Mesodermal cell (in vitro differentiated cells): Measurements from ENCODE around the gene GEMIN4.
"Not testable (repeated sequence)": the region's sequence is repeated elsewhere in the genome, so short reads cannot be mapped to it uniquely, and the experiment has no call there.

Source experiments
- H3K27ac ChIP-seq: 2 replicates; pipeline ENCODE4 v1.7.0; 2013; ENCODE audit warnings: mild to moderate bottlenecking, low read depth, low read length, moderate library complexity; ENCODE audit not compliant: severe bottlenecking
- H3K36me3 ChIP-seq: 2 replicates; pipeline ENCODE4 v1.7.1; 2013; ENCODE audit warnings: mild to moderate bottlenecking, low read length, moderate library complexity; ENCODE audit not compliant: control insufficient read depth, insufficient read depth
- H3K4me1 ChIP-seq: one replicate; pipeline ENCODE4 v1.7.1; 2013; ENCODE audit warnings: mild to moderate bottlenecking, low read length; ENCODE audit not compliant: insufficient read depth, control insufficient read depth, poor library complexity, severe bottlenecking
- H3K4me3 ChIP-seq: 2 replicates; pipeline ENCODE4 v1.7.0; 2013; ENCODE audit warnings: low read length, control low read depth, mild to moderate bottlenecking; ENCODE audit not compliant: insufficient read depth, poor library complexity, severe bottlenecking; ENCODE audit errors: extremely low read depth
- H3K9me3 ChIP-seq: 2 replicates; pipeline ENCODE4 v1.7.1; 2013; ENCODE audit warnings: mild to moderate bottlenecking, low read length, moderate library complexity; ENCODE audit not compliant: control insufficient read depth
- WGBS, 2 experiments: methylation state at CpG; one replicate each; pipeline ENCODE4 v1.1.5; 2013; ENCODE audit warnings: missing lambda C conversion rate in 2 of 2; ENCODE audit not compliant: insufficient coverage in 2 of 2; 5-methylcytosine and 5-hydroxymethylcytosine counted together

The GEMIN4 gene

DNA sequence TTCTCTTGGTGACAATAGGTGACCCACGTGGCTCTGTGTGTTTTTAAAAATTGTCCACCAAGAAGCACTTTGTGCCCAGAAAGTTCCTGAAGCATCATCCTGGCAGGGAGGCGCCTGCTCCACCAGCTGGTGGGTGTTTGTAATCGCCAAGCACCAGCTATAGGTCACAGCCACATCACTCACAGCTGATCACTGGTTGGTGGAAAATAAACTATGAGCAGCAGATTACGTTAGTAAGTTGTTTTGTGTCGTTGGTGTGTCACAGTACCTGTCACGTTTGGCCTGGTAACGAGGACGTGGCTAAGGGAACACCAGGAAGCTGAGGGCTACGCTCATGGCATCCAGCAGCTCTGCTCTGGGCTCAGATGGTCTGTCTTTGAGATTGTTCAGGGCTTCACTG lies 40.2 kb upstream of the GEMIN4 start:
- peak overlapping the region; percentile 55 for H3K27ac ChIP-seq

DNA sequence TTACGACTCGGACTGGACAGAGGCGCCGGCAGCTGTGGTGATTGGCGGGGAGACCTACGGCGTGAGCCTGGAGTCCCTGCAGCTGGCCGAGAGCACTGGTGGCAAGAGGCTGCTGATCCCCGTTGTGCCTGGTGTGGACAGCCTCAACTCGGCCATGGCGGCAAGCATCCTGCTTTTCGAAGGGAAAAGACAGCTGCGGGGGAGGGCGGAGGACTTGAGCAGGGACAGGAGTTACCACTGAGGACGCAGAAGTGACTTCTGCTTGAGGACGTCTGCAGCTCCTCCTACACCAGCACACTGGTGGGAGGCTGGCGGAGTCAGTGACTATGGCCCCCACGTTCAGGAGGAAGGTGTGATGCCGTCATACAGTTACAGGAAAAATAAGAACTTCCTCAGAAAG lies 39.8 kb upstream of the GEMIN4 start:
- H3K9me3 ChIP-seq: no peaks in the 10 kb centered on the region
- H3K4me3 ChIP-seq: no peak overlapping the region
- WGBS, 2 experiments: 90 to 97% methylated on average over 18 to 19 of the region's 19 CpGs
- H3K27ac ChIP-seq: peak overlapping the region; percentile 55
- peaks cover 50% of the 10 kb centered on the region for H3K36me3 ChIP-seq
- peaks cover 16% of the 10 kb centered on the region for H3K4me1 ChIP-seq

More for the DNA sequence above, 40.2 kb upstream of the GEMIN4 start:
- H3K4me3 ChIP-seq: no peak overlapping the region
- peaks cover 16% of the 10 kb centered on the region for H3K4me1 ChIP-seq
- peaks cover 55% of the 10 kb centered on the region for H3K36me3 ChIP-seq
- WGBS, 2 experiments: 91% methylated on average over 7 to 8 of the region's 9 CpGs
- H3K9me3 ChIP-seq: no peaks in the 10 kb centered on the region

DNA sequence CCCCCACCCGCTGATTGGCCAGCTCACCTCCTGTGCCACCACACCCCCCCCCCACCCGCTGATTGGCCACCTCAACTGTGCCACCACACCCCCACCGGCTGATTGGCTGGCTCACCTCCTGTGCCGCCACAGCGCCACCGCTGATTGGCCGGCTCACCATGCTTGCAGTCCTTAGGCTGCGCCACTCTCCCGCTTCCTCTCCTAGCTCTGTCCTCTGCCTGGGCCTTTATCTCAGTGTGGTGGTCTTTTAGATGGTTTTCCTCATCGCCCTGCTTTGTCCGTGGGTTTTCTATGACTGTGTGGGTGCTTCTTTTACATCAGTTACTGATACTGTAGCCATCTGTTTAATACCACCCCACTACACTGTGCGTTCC lies 38.8 kb upstream of the GEMIN4 start:
- H3K4me1 ChIP-seq: peaks cover 16% of the 10 kb centered on the region
- H3K27ac ChIP-seq, H3K4me3 ChIP-seq, H3K9me3 ChIP-seq: not testable (repeated sequence)
- H3K36me3 ChIP-seq: peaks cover 46% of the 10 kb centered on the region
- WGBS, 2 experiments: 96 to 100% methylated on average over 4 to 5 of the region's 12 CpGs

DNA sequence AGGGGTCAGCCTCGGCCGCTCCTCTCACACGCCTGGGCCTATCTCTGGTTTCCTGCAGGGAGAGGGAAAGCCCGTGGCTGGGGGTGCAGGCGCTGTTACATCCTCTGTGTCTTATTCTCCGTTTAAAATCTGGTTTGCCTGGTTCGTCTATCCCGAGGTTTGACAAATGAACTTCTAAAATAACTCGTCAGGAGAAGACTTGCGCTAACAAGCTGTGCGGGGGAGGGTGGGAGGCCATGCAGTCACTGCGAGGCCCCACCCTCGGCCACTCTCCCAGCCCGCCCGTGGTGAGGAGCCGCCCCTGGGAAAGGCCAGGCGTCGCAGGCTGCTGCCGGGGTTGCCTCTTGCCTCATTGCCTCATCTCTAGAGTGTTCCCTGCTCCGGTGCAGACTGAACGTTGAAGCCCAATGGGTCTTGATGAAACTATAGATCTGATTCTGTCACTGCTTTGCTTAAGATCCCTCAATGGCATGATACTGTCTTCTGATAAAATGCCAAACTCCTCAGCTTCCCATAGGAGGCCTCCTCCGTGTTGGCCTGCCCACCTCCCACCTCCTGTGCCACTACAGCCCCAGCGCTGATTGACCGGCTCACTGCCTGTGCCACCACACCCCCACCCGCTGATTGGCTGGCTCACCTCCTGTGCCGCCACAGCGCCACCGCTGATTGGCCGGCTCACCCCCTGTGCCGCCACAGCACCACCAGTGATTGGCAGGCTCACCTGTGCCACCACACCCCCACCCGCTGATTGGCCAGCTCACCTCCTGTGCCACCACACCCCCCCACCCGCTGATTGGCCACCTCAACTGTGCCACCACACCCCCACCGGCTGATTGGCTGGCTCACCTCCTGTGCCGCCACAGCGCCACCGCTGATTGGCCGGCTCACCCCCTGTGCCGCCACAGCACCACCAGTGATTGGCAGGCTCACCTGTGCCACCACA lies 38.1 kb upstream of the GEMIN4 start:
- peak overlapping the region; percentile 53 for H3K27ac ChIP-seq
- H3K4me3 ChIP-seq, H3K9me3 ChIP-seq: not testable (repeated sequence)
- peaks cover 51% of the 10 kb centered on the region for H3K36me3 ChIP-seq
- peaks cover 16% of the 10 kb centered on the region for H3K4me1 ChIP-seq
- WGBS, 2 experiments: 79 to 85% methylated on average over 20 to 24 of the region's 38 CpGs

DNA sequence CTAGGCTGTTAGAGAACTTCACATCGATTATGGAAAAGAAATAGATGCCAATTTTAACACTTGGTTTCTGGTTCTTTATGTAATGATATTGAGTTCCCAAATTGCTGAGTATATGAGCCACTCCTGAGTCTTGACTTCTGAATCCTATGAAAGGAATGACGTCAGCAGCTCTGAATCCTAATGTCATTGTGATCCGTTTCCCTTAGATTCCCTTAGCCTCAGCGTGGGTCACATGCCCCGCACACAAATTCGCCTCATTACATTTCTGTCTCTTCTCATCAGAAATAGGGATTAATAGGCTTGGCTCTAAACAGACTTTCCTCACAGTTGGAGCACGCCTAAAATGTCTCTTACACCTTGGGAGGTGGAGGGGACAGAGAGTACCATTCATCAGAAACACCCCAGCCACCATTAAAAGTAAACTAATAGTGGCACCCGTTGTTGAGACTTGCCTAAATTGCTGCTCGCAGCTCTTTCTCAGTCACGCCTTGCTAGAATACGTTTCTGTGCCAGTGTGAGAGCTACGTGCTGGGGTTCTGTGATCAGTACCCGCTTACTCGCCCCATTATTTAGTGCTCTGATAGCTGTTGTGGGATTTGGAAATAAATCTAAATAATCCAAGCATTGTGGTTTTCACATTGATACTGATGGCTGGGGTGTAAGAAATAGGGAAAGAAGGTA lies 37.2 kb upstream of the GEMIN4 start:
- peak overlapping the region; percentile 53 for H3K27ac ChIP-seq

DNA sequence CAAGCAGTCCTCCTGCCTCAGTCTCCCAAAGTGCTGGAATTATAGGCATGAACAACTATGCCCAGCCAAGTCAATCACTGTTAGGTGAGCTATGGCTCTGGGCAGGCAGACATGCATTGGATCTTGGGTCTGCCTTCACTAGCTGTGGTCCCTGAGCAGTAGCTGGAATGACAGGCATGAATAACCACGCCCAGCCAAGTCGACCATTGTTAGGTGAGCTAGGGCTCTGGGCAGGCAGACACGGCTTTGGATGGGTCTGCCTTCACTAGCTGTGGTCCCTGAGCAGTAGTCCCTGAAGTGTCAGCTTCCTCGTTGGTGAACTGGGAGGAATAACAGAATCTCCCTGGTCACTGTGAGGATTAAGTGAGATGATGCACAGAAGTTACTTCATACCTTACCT lies 36.5 kb upstream of the GEMIN4 start:
- H3K4me1 ChIP-seq: peaks cover 18% of the 10 kb centered on the region
- no peak overlapping the region for H3K4me3 ChIP-seq
- H3K27ac ChIP-seq: no peak overlapping the region
- 70 to 100% methylated on average over 2 to 4 of the region's 4 CpGs for WGBS, 2 experiments
- peaks cover 56% of the 10 kb centered on the region for H3K36me3 ChIP-seq
- H3K9me3 ChIP-seq: no peaks in the 10 kb centered on the region

More for the DNA sequence above, 37.2 kb upstream of the GEMIN4 start:
- Histone ChIP-seq H3K36me3 (peaks cover 55% of the 10 kb centered on the region), H3K9me3 (no peaks in the 10 kb centered on the region), H3K4me3 (no peak overlapping the region), H3K4me1 (peaks cover 16% of the 10 kb centered on the region)
- WGBS, 2 experiments: 90 to 96% methylated on average over 9 to 11 of the region's 14 CpGs

DNA sequence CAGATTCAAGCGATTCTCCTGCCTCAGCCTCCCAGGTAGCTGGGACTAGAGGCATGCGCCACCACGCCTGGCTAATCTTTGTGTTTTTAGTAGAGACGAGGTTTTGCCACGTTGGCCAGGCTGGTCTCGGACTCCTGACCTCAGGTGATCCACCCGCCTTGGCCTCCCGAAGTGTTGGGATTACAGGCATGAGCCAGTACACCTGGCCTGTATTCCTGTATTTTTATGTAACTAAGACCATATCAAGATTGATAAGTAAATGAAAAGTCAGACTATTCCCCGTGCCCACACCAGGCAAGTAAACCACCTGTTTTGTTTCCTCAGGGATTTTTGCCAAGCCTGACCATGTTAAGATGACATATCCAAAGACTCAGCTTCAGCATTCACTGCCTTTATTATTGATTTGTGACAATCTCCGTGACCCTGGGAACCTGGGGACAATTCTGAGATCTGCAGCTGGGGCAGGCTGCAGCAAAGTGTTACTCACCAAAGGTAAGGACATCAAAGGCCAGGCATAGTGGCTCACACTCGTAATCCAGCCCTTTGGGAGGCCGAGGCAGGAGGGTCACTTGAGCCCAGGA lies 35.7 kb upstream of the GEMIN4 start:
- Histone ChIP-seq H3K36me3 (peaks cover 56% of the 10 kb centered on the region), H3K4me3 (no peak overlapping the region), H3K9me3 (no peaks in the 10 kb centered on the region), H3K27ac (no peak overlapping the region), H3K4me1 (peaks cover 14% of the 10 kb centered on the region)
- 95 to 97% methylated on average over 8 to 12 of the region's 12 CpGs for WGBS, 2 experiments

DNA sequence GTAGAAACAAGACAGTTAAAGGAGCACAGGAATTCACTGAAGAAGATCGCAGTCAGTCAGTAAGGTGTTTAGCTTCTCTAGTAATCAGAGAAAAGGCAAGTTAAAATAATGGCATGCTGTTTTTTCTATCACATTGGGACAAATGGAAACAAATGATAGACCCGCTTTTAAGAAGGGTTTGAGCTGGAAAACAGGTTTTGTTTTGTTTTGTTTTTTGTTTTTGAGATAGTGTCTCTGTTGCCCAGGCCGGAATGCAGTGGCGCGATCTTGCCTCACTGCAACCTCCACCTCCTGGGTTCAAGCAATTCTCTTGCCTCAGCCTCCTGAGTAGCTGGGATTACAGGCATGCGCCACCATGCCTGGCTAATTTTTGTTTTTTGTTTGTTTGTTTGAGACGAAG lies 33.8 kb upstream of the GEMIN4 start:
- H3K9me3 ChIP-seq, H3K4me3 ChIP-seq, H3K27ac ChIP-seq: not testable (repeated sequence)
- H3K4me1 ChIP-seq: peaks cover 14% of the 10 kb centered on the region
- peaks cover 40% of the 10 kb centered on the region for H3K36me3 ChIP-seq
- 87 to 95% methylated on average over 4 to 6 of the region's 7 CpGs for WGBS, 2 experiments

DNA sequence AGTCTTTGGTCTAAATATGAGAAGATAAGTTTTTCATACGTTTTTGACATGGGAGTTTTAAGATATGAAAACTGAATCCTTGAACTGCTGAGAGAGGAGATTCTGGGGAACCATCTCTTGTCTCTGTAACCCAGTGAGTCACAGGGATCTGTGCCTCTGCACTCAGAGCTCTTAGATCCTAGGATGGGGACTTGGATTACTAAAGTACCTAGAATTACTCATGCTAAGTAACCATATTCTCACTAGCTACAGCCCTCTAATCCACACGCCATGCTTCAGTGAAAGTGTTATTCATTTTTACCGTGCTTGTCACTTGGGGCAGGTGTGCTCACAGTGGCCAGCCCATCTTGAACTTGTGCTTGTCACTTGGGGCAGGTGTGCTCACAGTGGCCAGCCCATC lies 32.1 kb upstream of the GEMIN4 start:
- H3K4me3 ChIP-seq: no peak overlapping the region
- WGBS, 2 experiments: 80 to 96% methylated on average over 1 to 3 of the region's 3 CpGs
- peaks cover 34% of the 10 kb centered on the region for H3K36me3 ChIP-seq
- H3K4me1 ChIP-seq: peaks cover 5% of the 10 kb centered on the region
- H3K9me3 ChIP-seq: no peaks in the 10 kb centered on the region
- H3K27ac ChIP-seq: no peak overlapping the region

DNA sequence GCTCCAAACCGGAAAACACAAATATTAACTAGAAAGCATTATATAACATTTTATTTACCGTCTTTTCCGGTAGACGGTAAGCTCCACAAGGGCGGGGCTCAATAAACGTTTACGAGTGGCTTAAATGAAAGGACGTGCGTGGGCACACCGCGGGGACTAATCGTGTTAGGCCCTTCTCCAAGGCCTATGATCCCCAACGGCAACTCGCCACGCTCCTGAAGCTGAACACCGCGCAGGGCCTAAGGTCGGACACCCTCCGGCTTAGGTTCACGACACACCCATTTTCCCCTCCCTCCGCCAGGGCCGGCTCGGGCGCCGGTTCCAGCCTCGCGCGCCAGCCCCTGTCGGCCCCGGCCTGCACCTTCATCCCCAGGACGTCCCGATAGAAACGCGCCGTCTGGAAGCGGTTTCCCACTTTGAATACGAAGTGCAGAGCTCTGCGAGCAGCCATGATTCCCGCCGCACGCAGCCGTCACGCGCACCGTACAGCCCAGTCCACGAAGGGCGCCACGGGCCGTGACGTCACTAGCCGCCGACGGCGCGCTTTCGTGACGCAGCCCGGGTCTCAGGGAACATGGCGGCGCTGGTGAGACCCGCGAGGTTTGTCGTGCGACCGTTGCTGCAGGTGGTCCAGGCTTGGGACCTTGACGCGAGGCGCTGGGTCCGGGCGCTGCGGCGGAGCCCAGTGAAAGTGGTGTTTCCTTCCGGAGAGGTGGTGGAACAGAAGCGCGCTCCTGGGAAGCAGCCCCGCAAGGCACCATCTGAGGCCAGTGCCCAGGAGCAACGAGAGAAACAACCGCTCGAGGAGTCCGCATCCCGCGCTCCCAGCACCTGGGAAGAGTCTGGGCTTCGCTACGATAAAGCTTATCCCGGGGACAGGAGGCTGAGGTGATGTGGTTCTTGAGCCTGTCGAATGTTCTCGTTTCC lies 30.0 kb upstream of the GEMIN4 start, which contains the start of the genes GLOD4 and MRM3:
Gene GLOD4, minus strand, starts transcription at position 476 of the 927 bp plus-strand sequence. Its CDS starts 25 bp downstream, at position 451.
Gene MRM3, plus strand, starts transcription at position 549 of the 927 bp plus-strand sequence. Its CDS starts 26 bp downstream, at position 575.
- Histone ChIP-seq H3K27ac (peak within 1 kb of the TSS; percentile 67), H3K4me3 (peak within 1 kb of the TSS; percentile 85), H3K36me3 (peaks cover 39% of the 10 kb centered on the region), H3K4me1 (peaks cover 5% of the 10 kb centered on the region), H3K9me3 (no peaks in the 10 kb centered on the region)
- WGBS, 2 experiments: 0% methylated on average over 74 to 79 of the region's 87 CpGs
